HL-60 (cell line): Measurements from ENCODE around the gene SLC66A3.
A peak's percentile ranks its signal among the peaks of the same experiment; 100 is the strongest.

ENCODE experiments used
- DNase-seq, 2 experiments: peaks; one replicate each; pipeline ENCODE4 v3.0.0-alpha.2; 2010 to 2020; ENCODE audit warnings: low read depth in 1 of 2, low spot score in 1 of 2
- H3K27ac ChIP-seq: fragments of 250-450 bp; sonication (Bioruptor Pico); replicated peaks from 2 replicates; pipeline ENCODE4 v1.5.1; 2020; ENCODE audit warnings: mild to moderate bottlenecking, moderate library complexity
- H3K27me3 ChIP-seq: fragments of 250-450 bp; sonication (Bioruptor Pico); 2 replicates; pipeline ENCODE4 v1.5.1; 2021; ENCODE audit warnings: mild to moderate bottlenecking, moderate library complexity; ENCODE audit not compliant: insufficient read depth, poor library complexity, severe bottlenecking
- H3K4me3 ChIP-seq: replicated peaks from 2 replicates; pipeline ENCODE4 v1.5.1; 2011; ENCODE audit warnings: mild to moderate bottlenecking, control low read depth, low read length; ENCODE audit not compliant: insufficient read depth
- CTCF ChIP-seq: IDR thresholded peaks from one replicate; pipeline ENCODE4 v1.5.1; 2011; ENCODE audit warnings: low read length, control low read depth, inconsistent platforms; ENCODE audit not compliant: insufficient read depth
- GABPA ChIP-seq: IDR thresholded peaks from 2 replicates; pipeline ENCODE4 v1.6.1; 2012; ENCODE audit warnings: low read depth
- POLR2AphosphoS5 ChIP-seq: IDR thresholded peaks from 2 replicates; pipeline ENCODE4 v1.6.1; 2012; ENCODE audit warnings: low read depth
- REST ChIP-seq: IDR thresholded peaks from 2 replicates; pipeline ENCODE4 v1.6.1; 2012; ENCODE audit warnings: low read depth; ENCODE audit not compliant: insufficient replicate concordance
- SPI1 ChIP-seq: IDR thresholded peaks from 2 replicates; pipeline ENCODE4 v1.6.1; 2012; ENCODE audit warnings: low read depth, mild to moderate bottlenecking, borderline replicate concordance

SLC66A3 gene

GRCh38 chr2:11144077-11144737, 11.1 kb upstream of the SLC66A3 start:
- TF ChIP-seq CTCF = no peak
- no peak for TF ChIP-seq GABPA
- TF ChIP-seq POLR2AphosphoS5 = no peak
- no peak for TF ChIP-seq SPI1
- TF ChIP-seq REST = no peak
- Histone ChIP-seq H3K27me3 (no peaks in the 10 kb centered on the region), H3K27ac (no peak overlapping the region), H3K4me3 (no peak overlapping the region)
- no peak for DNase-seq

GRCh38 chr2:11144738-11145079, 10.6 kb upstream of the SLC66A3 start:
- Histone ChIP-seq H3K27ac (no peak overlapping the region), H3K27me3 (no peaks in the 10 kb centered on the region), H3K4me3 (no peak overlapping the region)
- DNase-seq = no peak
- TF ChIP-seq GABPA (no peak), REST (no peak), POLR2AphosphoS5 (no peak), CTCF (no peak), SPI1 (no peak)

GRCh38 chr2:11145350-11145749, 9.9 kb upstream of the SLC66A3 start:
- DNase-seq = peak; percentile 60 to 69
- H3K27ac ChIP-seq = no peak overlapping the region
- no peak for TF ChIP-seq POLR2AphosphoS5
- no peak for TF ChIP-seq REST
- peak; percentile 18; the same call in 1 of the 2 replicates for TF ChIP-seq SPI1
- no peak overlapping the region for H3K4me3 ChIP-seq
- H3K27me3 ChIP-seq = no peaks in the 10 kb centered on the region
